Stimulated activated CD4-positive, alpha-beta T cell treated with anti-CD3 and anti-CD28 coated beads, TNF-alpha, amount 100 ng/mL, for 1 hour (primary cell): Measurements from ENCODE around the gene NHSL1.

Source experiments
- DNase-seq, 3 donors: peaks; one replicate each; pipeline ENCODE4 v3.0.0-alpha.2; 2020; ENCODE audit warnings: low read depth in 3 of 3, low spot score in 1 of 3

NHSL1 gene, protein sequence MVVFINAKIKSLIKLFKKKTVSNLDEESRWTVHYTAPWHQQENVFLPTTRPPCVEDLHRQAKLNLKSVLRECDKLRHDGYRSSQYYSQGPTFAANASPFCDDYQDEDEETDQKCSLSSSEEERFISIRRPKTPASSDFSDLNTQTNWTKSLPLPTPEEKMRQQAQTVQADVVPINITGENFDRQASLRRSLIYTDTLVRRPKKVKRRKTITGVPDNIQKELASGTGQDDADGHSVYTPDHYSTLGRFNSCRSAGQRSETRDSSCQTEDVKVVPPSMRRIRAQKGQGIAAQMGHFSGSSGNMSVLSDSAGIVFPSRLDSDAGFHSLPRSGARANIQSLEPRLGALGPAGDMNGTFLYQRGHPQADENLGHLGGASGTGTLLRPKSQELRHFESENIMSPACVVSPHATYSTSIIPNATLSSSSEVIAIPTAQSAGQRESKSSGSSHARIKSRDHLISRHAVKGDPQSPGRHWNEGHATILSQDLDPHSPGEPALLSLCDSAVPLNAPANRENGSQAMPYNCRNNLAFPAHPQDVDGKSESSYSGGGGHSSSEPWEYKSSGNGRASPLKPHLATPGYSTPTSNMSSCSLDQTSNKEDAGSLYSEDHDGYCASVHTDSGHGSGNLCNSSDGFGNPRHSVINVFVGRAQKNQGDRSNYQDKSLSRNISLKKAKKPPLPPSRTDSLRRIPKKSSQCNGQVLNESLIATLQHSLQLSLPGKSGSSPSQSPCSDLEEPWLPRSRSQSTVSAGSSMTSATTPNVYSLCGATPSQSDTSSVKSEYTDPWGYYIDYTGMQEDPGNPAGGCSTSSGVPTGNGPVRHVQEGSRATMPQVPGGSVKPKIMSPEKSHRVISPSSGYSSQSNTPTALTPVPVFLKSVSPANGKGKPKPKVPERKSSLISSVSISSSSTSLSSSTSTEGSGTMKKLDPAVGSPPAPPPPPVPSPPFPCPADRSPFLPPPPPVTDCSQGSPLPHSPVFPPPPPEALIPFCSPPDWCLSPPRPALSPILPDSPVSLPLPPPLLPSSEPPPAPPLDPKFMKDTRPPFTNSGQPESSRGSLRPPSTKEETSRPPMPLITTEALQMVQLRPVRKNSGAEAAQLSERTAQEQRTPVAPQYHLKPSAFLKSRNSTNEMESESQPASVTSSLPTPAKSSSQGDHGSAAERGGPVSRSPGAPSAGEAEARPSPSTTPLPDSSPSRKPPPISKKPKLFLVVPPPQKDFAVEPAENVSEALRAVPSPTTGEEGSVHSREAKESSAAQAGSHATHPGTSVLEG (N-terminal part only)

GRCh38 chr6:138499303-138500018 is at the start of gene NHSL1:
Gene NHSL1 (minus strand): TSS chr6:138499494. CDS start chr6:138499290, 204 bp downstream.
- no peak for DNase-seq

GRCh38 chr6:138546733-138547185 is 47.5 kb upstream of the NHSL1 start:
- DNase-seq, result no peak

DNA sequence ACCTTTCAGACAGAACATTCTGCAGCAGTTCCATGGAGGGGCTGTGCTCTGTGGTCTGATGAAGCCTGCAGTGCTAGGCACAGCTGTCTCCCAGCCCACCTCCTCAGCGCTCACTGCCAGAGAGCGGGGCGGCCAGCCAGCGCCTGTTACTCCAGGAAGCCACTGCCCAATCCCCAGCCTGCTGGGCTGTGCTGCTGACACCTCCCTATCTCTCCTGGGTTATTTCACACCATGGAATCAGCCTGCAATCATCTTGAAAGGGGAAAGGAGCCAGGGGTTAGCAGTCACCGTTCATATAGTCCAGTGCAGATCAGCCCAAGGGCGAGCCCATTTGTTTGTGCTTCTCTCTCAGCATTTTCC is 46.3 kb upstream of the NHSL1 start:
- no peak for DNase-seq

- no peak for DNase-seq
Measured at GRCh38 chr6:138544501-138544900, 45.2 kb upstream of the NHSL1 start.

DNA sequence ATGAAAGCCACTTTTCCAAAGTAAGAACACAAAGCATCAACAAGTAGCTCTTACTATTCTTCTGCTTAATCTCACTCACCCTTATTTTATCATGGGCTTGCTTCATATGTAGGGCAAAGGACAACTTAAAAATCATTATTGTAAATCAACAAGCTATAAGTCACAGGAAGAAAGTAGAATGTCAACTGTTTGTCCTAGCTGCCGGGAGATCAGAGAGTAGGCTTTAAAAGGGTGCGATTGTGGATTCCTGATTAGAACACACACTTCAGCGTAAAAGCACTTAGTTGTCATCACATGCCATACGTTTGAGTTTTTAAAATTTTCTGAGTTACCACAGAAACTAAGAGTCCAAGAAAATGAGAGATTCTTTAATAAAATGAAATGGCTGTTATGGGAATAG is 44.4 kb upstream of the NHSL1 start:
- no peak for DNase-seq

- DNase-seq, result no peak
Measured at GRCh38 chr6:138541823-138542481, 42.7 kb upstream of the NHSL1 start.

DNA sequence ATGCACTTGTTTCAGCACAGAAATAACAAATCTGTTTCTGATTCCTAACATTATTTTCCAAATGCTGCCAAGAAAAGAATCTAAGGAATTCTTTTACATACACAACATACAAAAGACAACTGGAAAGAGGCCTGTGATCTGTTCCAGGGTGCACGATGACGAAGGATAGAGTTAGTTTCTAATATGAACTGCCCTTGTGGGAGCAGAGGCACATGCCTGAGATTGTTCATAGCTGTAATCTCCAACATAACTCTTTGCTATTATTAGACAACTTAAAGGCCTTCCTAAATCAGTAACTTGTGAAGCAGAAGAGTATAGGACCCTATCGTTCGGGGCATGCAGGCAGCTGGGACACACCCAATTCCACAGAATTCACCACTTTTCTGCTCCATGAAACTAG is 41.2 kb upstream of the NHSL1 start:
- no peak for DNase-seq

DNA sequence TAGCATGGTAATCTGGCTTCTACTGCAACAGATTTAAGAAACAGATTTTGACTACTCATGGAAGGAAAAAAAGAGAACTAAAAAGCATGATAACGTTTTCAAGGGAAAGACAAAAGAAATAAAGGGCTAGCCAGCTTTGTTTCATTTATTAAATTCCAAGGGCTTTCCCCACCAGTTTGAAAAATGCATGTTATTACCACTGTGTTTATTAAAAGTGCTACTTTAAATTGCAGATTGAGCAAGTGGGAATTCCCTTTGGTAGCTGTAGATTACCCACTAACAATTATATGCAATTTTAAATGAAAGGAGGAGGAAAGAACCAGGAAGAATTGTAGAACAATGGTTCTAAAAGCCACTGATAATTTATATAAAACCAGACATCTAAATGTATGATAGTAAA is 40.6 kb upstream of the NHSL1 start:
- DNase-seq, result no peak

DNA sequence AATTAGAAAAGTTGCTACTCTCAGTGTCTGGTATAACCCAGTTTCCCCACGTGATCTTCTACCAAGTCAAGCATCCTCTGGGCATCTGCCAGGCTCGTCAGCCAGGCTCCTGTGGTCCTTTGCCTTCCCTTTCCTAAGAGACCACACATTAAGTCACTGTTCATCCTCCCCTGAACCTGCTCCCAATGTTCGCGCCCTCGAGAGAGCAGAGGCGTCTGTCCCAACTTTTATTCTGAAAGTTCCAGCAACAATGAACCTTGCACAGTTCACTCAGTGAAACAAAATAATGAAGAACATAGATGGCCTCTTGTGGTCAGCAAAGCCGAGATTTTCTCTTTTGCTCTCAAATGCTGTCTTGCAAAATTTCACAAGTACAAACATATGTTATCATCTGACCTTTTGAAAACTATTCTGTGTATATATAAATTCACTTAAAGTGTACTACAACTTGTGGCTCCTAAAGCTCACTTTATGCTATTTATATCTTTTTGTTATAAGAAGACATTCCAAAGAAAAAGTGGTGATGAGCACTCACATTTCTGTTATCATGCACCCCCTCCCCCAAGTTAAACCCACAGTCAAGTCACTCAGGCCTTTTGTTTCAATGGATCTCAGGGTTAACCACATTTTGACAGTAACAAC is 39.2 kb upstream of the NHSL1 start:
- DNase-seq, result no peak

GRCh38 chr6:138537106-138537505 is 37.8 kb upstream of the NHSL1 start:
- no peak for DNase-seq

GRCh38 chr6:138535728-138536455 is 36.6 kb upstream of the NHSL1 start:
- DNase-seq, result no peak

DNA sequence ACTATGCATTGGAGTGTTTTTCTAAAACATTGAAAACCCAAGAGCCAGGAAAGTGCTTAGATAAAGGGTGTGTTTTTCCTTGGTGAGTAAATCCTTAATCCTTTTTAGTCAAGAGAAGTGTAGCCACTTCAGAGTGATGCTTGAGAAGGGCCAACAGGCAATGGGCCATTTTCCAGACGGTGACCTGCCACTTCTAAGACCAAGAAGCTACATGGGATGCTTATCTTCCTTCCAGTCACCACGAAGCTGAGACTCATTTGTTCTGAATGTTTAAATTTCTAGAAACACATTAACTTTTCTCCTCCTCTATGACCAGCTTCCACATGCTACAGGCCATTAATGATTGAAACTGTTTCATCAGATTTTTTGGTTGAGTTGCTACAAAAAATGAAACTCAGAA is 34.4 kb upstream of the NHSL1 start:
- no peak for DNase-seq

DNA sequence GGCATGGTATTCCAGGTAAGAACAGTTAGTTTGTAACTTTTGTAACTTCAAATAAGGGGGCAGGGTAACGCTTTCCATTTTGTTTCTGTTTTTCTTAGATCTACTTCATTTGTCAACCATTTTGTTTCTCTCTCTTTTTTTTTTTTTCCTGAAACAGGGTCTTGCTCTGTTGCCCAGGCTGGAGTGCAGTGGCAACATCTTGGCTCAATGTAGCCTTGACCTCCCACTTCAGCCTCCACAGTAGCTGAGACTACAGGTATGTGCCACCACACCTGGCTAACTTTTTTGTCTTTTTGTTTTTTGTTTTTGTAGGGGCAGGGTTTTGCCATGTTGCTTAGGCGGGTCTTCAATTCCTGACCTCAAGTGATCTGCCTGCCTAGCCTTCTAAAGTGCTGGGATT is 32.1 kb upstream of the NHSL1 start:
- no peak for DNase-seq

DNA sequence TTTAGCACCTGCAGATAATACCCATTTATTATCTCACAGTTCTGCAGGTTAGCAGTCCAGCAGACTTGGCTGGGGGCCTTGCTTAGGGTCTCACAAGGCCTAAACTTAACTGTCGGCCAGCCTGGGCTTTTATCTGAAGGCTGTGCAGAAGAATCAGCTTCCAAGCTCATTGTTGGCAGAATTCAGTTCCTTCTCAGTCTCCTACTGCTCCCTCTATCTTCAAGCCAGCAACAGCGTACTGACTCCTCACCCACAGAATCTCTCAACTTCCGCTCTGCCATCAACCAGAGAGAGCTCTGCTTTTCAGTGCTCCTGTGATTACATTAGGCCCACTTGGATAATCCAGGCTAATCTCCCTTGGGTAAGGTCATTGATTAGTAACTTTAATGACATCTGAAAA is 30.2 kb upstream of the NHSL1 start:
- DNase-seq, result no peak

GRCh38 chr6:138528956-138529355 is 29.7 kb upstream of the NHSL1 start:
- no peak for DNase-seq

DNA sequence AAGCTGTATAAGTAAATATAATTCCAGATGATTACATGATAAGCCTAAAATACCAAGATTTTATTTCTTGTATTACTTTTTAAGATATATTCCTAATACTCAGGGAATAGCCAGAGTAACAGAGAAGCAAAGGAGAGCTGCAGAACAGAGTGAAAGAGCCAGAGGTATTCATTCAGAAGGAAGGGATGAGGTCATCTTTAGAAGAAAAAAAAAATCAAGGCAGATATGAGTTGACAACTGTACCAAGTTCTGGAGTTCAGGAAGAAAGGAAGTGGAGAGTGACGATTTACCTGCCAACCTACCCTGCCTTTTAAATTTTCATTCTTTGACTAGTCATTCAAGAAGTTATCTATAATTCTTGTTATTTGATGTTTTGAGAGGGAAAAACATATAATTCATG is 28.8 kb upstream of the NHSL1 start:
- no peak for DNase-seq

GRCh38 chr6:138527411-138528088 is 28.3 kb upstream of the NHSL1 start:
- DNase-seq, result no peak

DNA sequence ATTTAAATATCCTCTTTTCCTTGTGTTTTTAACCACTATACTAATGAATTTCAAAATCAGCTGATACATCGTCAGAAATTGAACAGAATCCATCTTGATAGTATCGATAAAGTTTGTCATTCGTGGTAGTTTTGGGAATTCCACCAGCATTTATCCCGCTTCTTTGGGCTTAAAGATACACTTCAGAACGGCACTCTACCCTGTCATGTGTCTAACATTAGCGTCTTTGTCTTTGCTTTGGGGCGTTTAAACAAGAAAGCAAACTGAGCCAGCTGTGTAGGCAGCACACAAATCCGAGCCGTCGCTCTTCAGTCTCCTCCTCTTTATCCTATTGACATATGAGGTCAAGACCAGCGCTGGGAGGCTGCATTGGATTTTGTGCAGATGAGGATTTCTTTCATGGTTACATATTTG is 27.5 kb upstream of the NHSL1 start:
- no peak for DNase-seq

- DNase-seq, result no peak
Measured at GRCh38 chr6:138525355-138525754, 26.1 kb upstream of the NHSL1 start.
